HepG2 (cell line): ENCODE results near the gene MAN1A1. TPM values are rescaled to one million over a fixed set of nuclear protein-coding genes. Genes with fewer than 3 reads are reported as not detected.
A peak's percentile ranks its signal among the peaks of the same experiment; 100 is the strongest.
"Not testable (repeated sequence)": the region's sequence is repeated elsewhere in the genome, so short reads cannot be mapped to it uniquely, and the experiment has no call there.

Source experiments
- ATAC-seq: fragments of 200-7000 bp; cut with Tn5 transposase; 3 replicates; pipeline ENCODE4 v1.9.1; 2020; ENCODE audit warnings: mild to moderate bottlenecking, moderate library complexity
- BruUV-seq: library from RNA; stranded (reverse); fragments of 400-500 nt; replicated peaks from 2 replicates; lab custom pipeline; 2021; lab: Mats Ljungman, UMichigan
- CTCF ChIA-PET: fragments of 300-600 bp; formaldehyde crosslinking; extraction: SDS; loops from one replicate; lab custom pipeline; 2021; ENCODE audit warnings: low total read pairs, inconsistent platforms, low intra/inter-chr PET ratio; lab: Yijun Ruan, JAX
- POLR2A ChIA-PET: fragments of 350-600 bp; sonication (Branson Sonifier 250); formaldehyde crosslinking; loops from one replicate; lab custom pipeline; 2020; ENCODE audit warnings: antibody characterized with exemption, inconsistent platforms; lab: Yijun Ruan, JAX
- DNase-seq: peaks from one replicate; pipeline ENCODE4 v3.0.0-alpha.2; 2015; ENCODE audit warnings: low spot score
- FAIRE-seq: peaks from 3 replicates; lab custom pipeline; 2011; peaks lifted over from hg19 to GRCh38; lab: Jason Lieb, UNC
- H2AFZ ChIP-seq: one replicate; pipeline ENCODE4 v1.6.1; 2011; ENCODE audit warnings: low read length, inconsistent platforms
- H3K27ac ChIP-seq: fragments of 300-600 bp; 3 replicates; pipeline ENCODE4 v1.8.0; 2011; ENCODE audit warnings: mixed run types, mild to moderate bottlenecking, mixed read lengths, low read length, inconsistent platforms; ENCODE audit not compliant: insufficient read depth; ENCODE audit errors: extremely low read length
- H3K27me3 ChIP-seq, 2 experiments: fragments of 200-600 bp in 1 of 2; 2 replicates in 1 of 2; 3 replicates in 1 of 2; pipeline versions ENCODE4 v1.6.0 to v1.8.0; 2011; ENCODE audit warnings: low read length in 2 of 2, mild to moderate bottlenecking in 2 of 2, moderate library complexity in 2 of 2, inconsistent platforms in 1 of 2; ENCODE audit not compliant: insufficient read depth in 2 of 2, control insufficient read depth in 1 of 2
- H3K36me3 ChIP-seq, 2 experiments: fragments of 200-600 bp in 1 of 2; replicated peaks in 1 of 2; 2 replicates in 1 of 2; 3 replicates in 1 of 2; pipeline versions ENCODE4 v1.5.1 to v1.8.0; 2011; ENCODE audit warnings: low read length in 2 of 2, inconsistent platforms in 1 of 2; ENCODE audit not compliant: insufficient read depth in 2 of 2, control insufficient read depth in 1 of 2
- H3K4me1 ChIP-seq: 2 replicates; pipeline ENCODE4 v1.5.1; 2012; ENCODE audit warnings: low read length, inconsistent platforms; ENCODE audit not compliant: insufficient read depth
- H3K4me2 ChIP-seq: 2 replicates; pipeline ENCODE4 v1.6.0; 2011; ENCODE audit warnings: low read depth, low read length, inconsistent platforms
- H3K4me3 ChIP-seq, 3 experiments: fragments of 200-600 bp in 1 of 3; sonication (generic), shearing (Covaris generic) in 1 of 3; replicated peaks in 1 of 3; 2 replicates each; pipeline ENCODE4 v1.5.1; 2011 to 2016; ENCODE audit warnings: low read length in 3 of 3, inconsistent platforms in 2 of 3, low read depth in 2 of 3, mild to moderate bottlenecking in 2 of 3, control low read depth in 1 of 3, mixed read lengths in 1 of 3; ENCODE audit not compliant: insufficient read depth in 1 of 3
- H3K79me2 ChIP-seq: one replicate; pipeline ENCODE4 v1.6.1; 2011; ENCODE audit warnings: low read length, inconsistent platforms; ENCODE audit not compliant: insufficient read depth
- H3K9ac ChIP-seq: 2 replicates; pipeline ENCODE4 v1.6.0; 2011; ENCODE audit warnings: mild to moderate bottlenecking, low read depth, low read length, inconsistent platforms; ENCODE audit not compliant: insufficient read depth
- H3K9me3 ChIP-seq: 2 replicates; pipeline ENCODE4 v1.5.1; 2012; ENCODE audit warnings: mild to moderate bottlenecking, low read length
- H4K20me1 ChIP-seq: 2 replicates; pipeline ENCODE4 v1.6.0; 2011; ENCODE audit warnings: inconsistent platforms, mild to moderate bottlenecking, low read length, moderate library complexity; ENCODE audit not compliant: insufficient read depth
- KDM6A ChIP-seq: IDR thresholded peaks from 2 replicates; pipeline ENCODE4 v1.6.1; 2016; ENCODE audit warnings: low read depth
- POLR2AphosphoS5 ChIP-seq: IDR thresholded peaks from 2 replicates; pipeline ENCODE4 v1.6.1; 2012; ENCODE audit warnings: low read depth, low read length
- PRDM10 ChIP-seq: sonication (generic); formaldehyde crosslinking; IDR thresholded peaks from 2 replicates; pipeline ENCODE4 v1.4.0; 2020; ENCODE audit warnings: low read depth, missing genetic modification reagents
- RBM22 ChIP-seq: fragments of 200-400 bp; formaldehyde crosslinking; optimal IDR thresholded peaks from 2 replicates; pipeline ENCODE3; 2017; ENCODE audit warnings: mild to moderate bottlenecking, low read length, moderate library complexity
- WGBS: methylation state at CpG from one replicate; pipeline ENCODE4 v1.1.6; 2017; ENCODE audit warnings: low lambda C conversion rate; 5-methylcytosine and 5-hydroxymethylcytosine counted together
- in situ Hi-C: cut with HindIII; loops from 2 replicates; pipeline ENCODE4 v1.10.0; 2017; ENCODE audit warnings: low pct_unique_long_range_greater_than_20kb; ENCODE audit not compliant: extremely low pct_ligation_motif_present
- intact Hi-C: fragments of 100-400 bp; cut with micrococcal nuclease; formaldehyde crosslinking; loops from one replicate; pipeline ENCODE4 v1.10.0; 2022; ENCODE audit not compliant: unreplicated experiment
- polyA plus RNA-seq, 8 experiments: library from polyadenylated mRNA; depleted of rRNA in 3 of 8; stranded (reverse) in 7 of 8; unstranded in 1 of 8; fragments of >200 nt; fragmentation: Illumina TruSeq in 4 of 8; extraction: Trizol in 4 of 8; gene quantifications; 2 replicates each; pipeline versions ENCODE4 v1.2.1 to v1.2.3, GENCODE V29; 2011 to 2016; ENCODE audit warnings: low read depth in 4 of 8, missing spikeins in 1 of 8, mixed read lengths in 1 of 8; ENCODE audit not compliant: insufficient read depth in 1 of 8
- total RNA-seq, 5 experiments: library from RNA; depleted of rRNA; stranded (reverse); fragments of >200 nt; fragmentation: Illumina TruSeq; extraction: Trizol; gene quantifications; 2 replicates each; pipeline ENCODE4 v1.2.3, GENCODE V29; 2016; ENCODE audit warnings: low read depth in 1 of 5

Gene MAN1A1
- total and polyA plus RNA-seq, 2 of the 13 experiments (the other 11 are each of a cell fraction or from before 2014, with no cell fraction given), result 156 to 236 TPM

DNA sequence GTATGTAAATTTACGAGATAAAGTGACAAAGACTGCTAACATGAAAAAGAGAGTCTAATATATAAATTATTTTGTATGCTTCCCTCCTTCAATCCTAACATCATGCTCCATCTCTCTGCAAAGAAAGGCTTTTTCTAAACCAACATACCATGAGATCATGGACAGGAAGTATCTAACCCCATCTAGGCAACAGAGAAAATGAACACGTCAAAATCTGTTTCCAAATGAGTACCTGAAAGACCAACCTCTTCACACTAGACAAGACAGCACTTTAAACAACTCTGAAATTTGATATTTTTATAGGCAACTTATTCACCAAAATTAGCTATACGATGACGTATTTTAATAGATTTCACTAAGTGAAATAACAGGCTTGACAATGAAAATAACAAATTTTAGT is 54.6 kb downstream of the MAN1A1 start:
- Histone ChIP-seq H3K9ac (no peak overlapping the region), H3K79me2 (peaks cover 79% of the 10 kb centered on the region), H3K4me2 (no peak overlapping the region), H4K20me1 (peaks cover 71% of the 10 kb centered on the region), H3K4me1 (peaks cover 23% of the 10 kb centered on the region), H2AFZ (no peak overlapping the region), H3K27me3 (no peaks in the 10 kb centered on the region), H3K9me3 (no peaks in the 10 kb centered on the region), H3K36me3 (peaks cover 20 to 82% of the 10 kb centered on the region in 2 experiments), H3K27ac (no peak overlapping the region), H3K4me3 (no peak overlapping the region)
- FAIRE-seq (no peak), ATAC-seq (no peak), DNase-seq (no peak)
- ChIA-PET CTCF (no interaction called here), POLR2A (no interaction called here)
- in situ Hi-C loops (no loop called here), intact Hi-C loops (no loop called here)
- WGBS, result 99% methylated on average over 4 of the region's 4 CpGs
- TF ChIP-seq KDM6A (no peak), RBM22 (peak; percentile 84), POLR2AphosphoS5 (peak; percentile 24; the same call in 1 of the 2 replicates), PRDM10 (no peak)
- no TSS peak for BruUV-seq

GRCh38 chr6:119291060-119291459 is 58.5 kb downstream of the MAN1A1 start:
- FAIRE-seq, in situ Hi-C loops: not testable (repeated sequence)

More at GRCh38 chr6:119291060-119291459, 58.5 kb downstream of the MAN1A1 start:
- H2AFZ ChIP-seq, intact Hi-C loops, H3K4me2 ChIP-seq, POLR2A ChIA-PET, H3K4me3 ChIP-seq, DNase-seq, H3K27me3 ChIP-seq, H3K4me1 ChIP-seq, H3K27ac ChIP-seq, BruUV-seq, H3K9me3 ChIP-seq, CTCF ChIA-PET, H3K9ac ChIP-seq, ATAC-seq: not testable (repeated sequence)
- peaks cover 19 to 87% of the 10 kb centered on the region in 2 experiments for H3K36me3 ChIP-seq
- 97% methylated on average over 3 of the region's 3 CpGs for WGBS
- peaks cover 61% of the 10 kb centered on the region for H3K79me2 ChIP-seq
- H4K20me1 ChIP-seq, result peaks cover 54% of the 10 kb centered on the region
